Fibroblast of villous mesenchyme (primary cell): ENCODE data around the gene ITLN1. TPM values are rescaled to one million over a fixed set of nuclear protein-coding genes. Genes with fewer than 3 reads are reported as not detected.

Experiments
- DNase-seq: peaks from one replicate; pipeline ENCODE4 v3.0.0-alpha.2; 2010; ENCODE audit warnings: low read depth
- H3K4me3 ChIP-seq: 2 replicates; pipeline ENCODE4 v1.5.1; 2011; ENCODE audit warnings: low read depth, mild to moderate bottlenecking, low read length
- CTCF ChIP-seq: IDR thresholded peaks from 2 replicates; pipeline ENCODE4 v1.5.1; 2012; ENCODE audit warnings: low read depth, mild to moderate bottlenecking, low read length; ENCODE audit not compliant: insufficient read depth
- total RNA-seq: library from RNA; depleted of rRNA; stranded (reverse); fragments of >200 nt; gene quantifications from 2 replicates; pipeline ENCODE4 v1.2.3, GENCODE V29; 2012

The ITLN1 gene
- total RNA-seq, 1 donor = not detected

GRCh38 chr1:160839746-160840145, 45.2 kb downstream of the ITLN1 start:
- no peak for DNase-seq
- H3K4me3 ChIP-seq = no peak overlapping the region
- TF ChIP-seq CTCF = no peak

- no peak overlapping the region for H3K4me3 ChIP-seq
- DNase-seq = no peak
- TF ChIP-seq CTCF = no peak
Observed at GRCh38 chr1:160838888-160839287, 46.1 kb downstream of the ITLN1 start.

GRCh38 chr1:160837558-160838205, 47.3 kb downstream of the ITLN1 start:
- no peak for TF ChIP-seq CTCF
- no peak overlapping the region for H3K4me3 ChIP-seq
- no peak for DNase-seq

GRCh38 chr1:160836981-160837557, 47.9 kb downstream of the ITLN1 start:
- DNase-seq = no peak
- H3K4me3 ChIP-seq = no peak overlapping the region
- TF ChIP-seq CTCF = no peak

- no peak overlapping the region for H3K4me3 ChIP-seq
- TF ChIP-seq CTCF = no peak
- no peak for DNase-seq
Observed at GRCh38 chr1:160836561-160836960, 48.4 kb downstream of the ITLN1 start.

GRCh38 chr1:160835751-160836150, 49.2 kb downstream of the ITLN1 start:
- no peak for DNase-seq
- TF ChIP-seq CTCF = no peak
- H3K4me3 ChIP-seq = no peak overlapping the region
